Large intestine (tissue), 3 donors: ENCODE measurements around the gene TTF2. TPM values are rescaled to one million over a fixed set of nuclear protein-coding genes. Genes with fewer than 3 reads are reported as not detected.
"Not testable (repeated sequence)": the region's sequence is repeated elsewhere in the genome, so short reads cannot be mapped to it uniquely, and the experiment has no call there.

Experiments
- DNase-seq, 2 donors: peaks; one replicate each; pipeline versions ENCODE4 v3.0.0 to v3.0.0-alpha.2; 2013
- H3K27ac ChIP-seq: one replicate; pipeline ENCODE4 v1.5.1; 2013; ENCODE audit warnings: low read length
- H3K27me3 ChIP-seq: 2 replicates; pipeline ENCODE4 v1.6.1; 2013; ENCODE audit warnings: low read length; ENCODE audit not compliant: control insufficient read depth, insufficient read depth
- H3K36me3 ChIP-seq: 2 replicates; pipeline ENCODE4 v1.6.1; 2013; ENCODE audit warnings: low read length; ENCODE audit not compliant: control insufficient read depth, insufficient read depth
- H3K4me1 ChIP-seq: one replicate; pipeline ENCODE4 v1.6.1; 2013; ENCODE audit warnings: low read length; ENCODE audit not compliant: control insufficient read depth, insufficient read depth
- H3K4me3 ChIP-seq: one replicate; pipeline ENCODE4 v1.5.1; 2013; ENCODE audit warnings: low read length
- H3K9me3 ChIP-seq: one replicate; pipeline ENCODE4 v1.6.1; 2013; ENCODE audit warnings: mild to moderate bottlenecking, low read depth, low read length, moderate library complexity; ENCODE audit not compliant: control insufficient read depth
- WGBS: methylation state at CpG from one replicate; pipeline ENCODE4 v1.1.5; 2013; ENCODE audit warnings: low lambda C conversion rate; ENCODE audit not compliant: insufficient coverage; 5-methylcytosine and 5-hydroxymethylcytosine counted together
- polyA plus RNA-seq: library from polyadenylated mRNA; unstranded; fragments of 120-200 nt; gene quantifications from one replicate; pipeline ENCODE4 v1.2.1, GENCODE V29; 2013

TTF2 gene
- polyA plus RNA-seq, 1 donor: 19.8 TPM

- Histone ChIP-seq H3K27ac (no peak overlapping the region), H3K36me3 (no peaks in the 10 kb centered on the region), H3K4me3 (no peak overlapping the region), H3K27me3 (peaks cover 3% of the 10 kb centered on the region), H3K9me3 (no peaks in the 10 kb centered on the region), H3K4me1 (no peaks in the 10 kb centered on the region)
- WGBS: no CpG with 5 or more reads among the region's 5 CpGs
- DNase-seq: no peak
These were observed 87.9 kb downstream of the TTF2 start for GRCh38 chr1:117147856-117148588.

- H3K4me1 ChIP-seq: no peaks in the 10 kb centered on the region
- no peak overlapping the region for H3K4me3 ChIP-seq
- no peak overlapping the region for H3K27ac ChIP-seq
- peaks cover 3% of the 10 kb centered on the region for H3K27me3 ChIP-seq
- no peak for DNase-seq
- H3K36me3 ChIP-seq: no peaks in the 10 kb centered on the region
- H3K9me3 ChIP-seq: no peaks in the 10 kb centered on the region
- 93% methylated on average over 2 of the region's 2 CpGs for WGBS
These were observed 90.2 kb downstream of the TTF2 start for GRCh38 chr1:117150316-117150715.

GRCh38 chr1:117151305-117151704, 91.2 kb downstream of the TTF2 start:
- 100% methylated on average over 1 of the region's 5 CpGs for WGBS
- not testable (repeated sequence) for H3K9me3 ChIP-seq, DNase-seq, H3K27ac ChIP-seq, H3K36me3 ChIP-seq, H3K4me3 ChIP-seq, H3K27me3 ChIP-seq, H3K4me1 ChIP-seq

Other genes starting within 250 kb of the TTF2 start
- gene PTGFRN, start 150.4 kb upstream of the TTF2 start, polyA plus RNA-seq: 37.9 TPM
- 4.6 TPM for gene CD101, start 58.6 kb upstream of the TTF2 start, polyA plus RNA-seq
- 9.0 TPM for gene TRIM45, start 61.4 kb downstream of the TTF2 start, polyA plus RNA-seq
- gene VTCN1, start 150.6 kb downstream of the TTF2 start, polyA plus RNA-seq: 0.04 TPM